HCT116 (cell line): ENCODE data around the gene COL5A2. TPM values are rescaled to one million over a fixed set of nuclear protein-coding genes. Genes with fewer than 3 reads are reported as not detected.

Experiments used
- ATAC-seq: fragments of 200-7000 bp; cut with Tn5 transposase; 2 replicates; pipeline ENCODE4 v1.9.1; 2020; ENCODE audit warnings: mild to moderate bottlenecking, moderate library complexity
- BruUV-seq: library from RNA; stranded (reverse); fragments of 400-500 nt; replicated peaks from 2 replicates; lab custom pipeline; 2021; lab: Mats Ljungman, UMichigan
- CTCF ChIA-PET: fragments of 300-600 bp; sonication (Branson Sonifier 250); formaldehyde crosslinking; loops from one replicate; lab custom pipeline; 2021; ENCODE audit warnings: antibody characterized with exemption; lab: Charles Lee
- POLR2A ChIA-PET: fragments of 300-600, 350-600 bp; sonication (Branson Sonifier 250); formaldehyde crosslinking; loops from one replicate; lab custom pipeline; 2021; ENCODE audit warnings: antibody characterized with exemption; lab: Charles Lee
- RAD21 ChIA-PET, 2 experiments: fragments of 300-600 bp; sonication (Branson Sonifier 250); formaldehyde crosslinking; loops; one replicate each; lab custom pipeline; 2023; ENCODE audit warnings: low total read pairs in 2 of 2; ENCODE audit not compliant: uncharacterized antibody in 2 of 2, unreplicated experiment in 2 of 2, low non-redundant PET in 1 of 2; lab: Charles Lee
- DNase-seq: peaks from one replicate; pipeline ENCODE4 v3.0.0-alpha.2; 2010; ENCODE audit warnings: low read depth, low spot score
- H2AFZ ChIP-seq: fragments of 200-600 bp; shearing (Covaris generic), sonication (generic); 2 replicates; pipeline ENCODE4 v1.6.1; 2017; ENCODE audit warnings: low read depth, mixed run types, mixed read lengths, antibody characterized with exemption, low read length; ENCODE audit not compliant: poor library complexity, severe bottlenecking
- H3K27ac ChIP-seq: 2 replicates; pipeline ENCODE4 v1.5.1; 2012; ENCODE audit warnings: low read depth, low read length
- H3K27me3 ChIP-seq: fragments of 200-600 bp; sonication (generic); 2 replicates; pipeline ENCODE4 v1.6.1; 2016; ENCODE audit warnings: mixed run types, low read length, mixed read lengths; ENCODE audit not compliant: insufficient read depth
- H3K36me3 ChIP-seq, 2 experiments: fragments of 200-500 bp in 1 of 2; fragments of 200-600 bp in 1 of 2; sonication (Bioruptor generic) in 1 of 2; sonication (generic) in 1 of 2; 2 replicates each; pipeline versions ENCODE4 v1.5.1 to v1.6.1; 2014 to 2016; ENCODE audit warnings: low read length in 2 of 2, inconsistent platforms in 1 of 2, mixed read lengths in 1 of 2, mixed run types in 1 of 2; ENCODE audit not compliant: insufficient read depth in 2 of 2, control insufficient read depth in 1 of 2
- H3K4me1 ChIP-seq, 2 experiments: fragments of 200-600 bp in 1 of 2; sonication (generic) in 1 of 2; 2 replicates each; pipeline versions ENCODE4 v1.5.1 to v1.6.1; 2012 to 2017; ENCODE audit warnings: low read length in 2 of 2, inconsistent platforms in 1 of 2, mild to moderate bottlenecking in 1 of 2, mixed read lengths in 1 of 2, mixed run types in 1 of 2, moderate library complexity in 1 of 2; ENCODE audit not compliant: insufficient read depth in 2 of 2, control insufficient read depth in 1 of 2
- H3K4me2 ChIP-seq: fragments of 200-600 bp; sonication (generic); 2 replicates; pipeline ENCODE4 v1.6.1; 2017; ENCODE audit warnings: mixed run types, low read length, mixed read lengths
- H3K4me3 ChIP-seq, 2 experiments: fragments of 200-600 bp in 1 of 2; sonication (generic) in 1 of 2; replicated peaks in 1 of 2; 2 replicates each; pipeline ENCODE4 v1.5.1; 2011 to 2016; ENCODE audit warnings: low read length in 2 of 2, control low read depth in 1 of 2, low read depth in 1 of 2, mild to moderate bottlenecking in 1 of 2, mixed read lengths in 1 of 2, mixed run types in 1 of 2
- H3K79me2 ChIP-seq: fragments of 200-600 bp; sonication (generic); 2 replicates; pipeline ENCODE4 v1.6.1; 2017; ENCODE audit warnings: mild to moderate bottlenecking, mixed run types, low read length, moderate library complexity, mixed read lengths; ENCODE audit not compliant: insufficient read depth
- H3K9ac ChIP-seq: fragments of 200-600 bp; sonication (generic); 2 replicates; pipeline ENCODE4 v1.6.1; 2016; ENCODE audit warnings: low read length, mixed read lengths
- H3K9me2 ChIP-seq: fragments of 200-600 bp; sonication (generic), shearing (Covaris generic); 2 replicates; pipeline ENCODE4 v1.6.1; 2017; ENCODE audit warnings: mixed run types, mild to moderate bottlenecking, moderate library complexity; ENCODE audit not compliant: insufficient read depth
- H3K9me3 ChIP-seq, 2 experiments: fragments of 200-500 bp in 1 of 2; fragments of 200-600 bp in 1 of 2; sonication (Bioruptor generic) in 1 of 2; sonication (generic) in 1 of 2; 2 replicates each; pipeline ENCODE4 v1.6.1; 2014 to 2017; ENCODE audit warnings: low read length in 2 of 2, mixed read lengths in 2 of 2, inconsistent platforms in 1 of 2, low read depth in 1 of 2, mild to moderate bottlenecking in 1 of 2, mixed run types in 1 of 2, moderate library complexity in 1 of 2; ENCODE audit not compliant: control insufficient read depth in 1 of 2, insufficient read depth in 1 of 2
- H4K20me1 ChIP-seq: fragments of 200-600 bp; sonication (generic), shearing (Covaris generic); 2 replicates; pipeline ENCODE4 v1.6.1; 2017; ENCODE audit warnings: mixed run types, mild to moderate bottlenecking, moderate library complexity; ENCODE audit not compliant: insufficient read depth
- CEBPB ChIP-seq: IDR thresholded peaks from 2 replicates; pipeline ENCODE4 v1.6.1; 2012; ENCODE audit warnings: low read depth
- EGR1 ChIP-seq: IDR thresholded peaks from 2 replicates; pipeline ENCODE4 v1.6.1; 2012; ENCODE audit warnings: low read depth
- ELF1 ChIP-seq: IDR thresholded peaks from 2 replicates; pipeline ENCODE4 v1.6.1; 2012; ENCODE audit warnings: low read depth, borderline replicate concordance
- FOSL1 ChIP-seq: IDR thresholded peaks from 2 replicates; pipeline ENCODE4 v1.6.1; 2012; ENCODE audit warnings: low read depth
- JUND ChIP-seq: IDR thresholded peaks from 2 replicates; pipeline ENCODE4 v1.6.1; 2012
- RAD21 ChIP-seq: IDR thresholded peaks from 2 replicates; pipeline ENCODE4 v1.6.1; 2012; ENCODE audit warnings: low read depth, mild to moderate bottlenecking
- REST ChIP-seq: IDR thresholded peaks from 2 replicates; pipeline ENCODE4 v1.6.1; 2012; ENCODE audit warnings: low read depth
- SIN3A ChIP-seq: IDR thresholded peaks from 2 replicates; pipeline ENCODE4 v1.6.1; 2012; ENCODE audit warnings: low read depth
- SP1 ChIP-seq: IDR thresholded peaks from 2 replicates; pipeline ENCODE4 v1.6.1; 2012; ENCODE audit warnings: low read depth
- YY1 ChIP-seq: IDR thresholded peaks from 2 replicates; pipeline ENCODE4 v1.6.1; 2011; ENCODE audit warnings: low read length, low read depth, moderate library complexity, mild to moderate bottlenecking; ENCODE audit not compliant: insufficient replicate concordance; ENCODE audit errors: extremely low read depth
- ZFX ChIP-seq: fragments of 450-650 bp; IDR thresholded peaks from 2 replicates; pipeline ENCODE4 v1.6.1; 2017
- intact Hi-C: fragments of 100-400 bp; cut with micrococcal nuclease; formaldehyde crosslinking; loops from 2 replicates; pipeline ENCODE4 v1.10.0; 2022
- total RNA-seq: library from RNA; stranded (reverse); gene quantifications from one replicate; pipeline ENCODE4 v1.2.1, GENCODE V29; 2021; ENCODE audit not compliant: unreplicated experiment
- TF ChIP-seq, protein P1 (sequence below): IDR thresholded peaks from 2 replicates; pipeline ENCODE4 v1.6.1; 2011; ENCODE audit warnings: mild to moderate bottlenecking, low read length, moderate library complexity; ENCODE audit not compliant: insufficient replicate concordance; ENCODE audit errors: extremely low read depth

The COL5A2 gene
- total RNA-seq, 1 experiment from 2014 or later: 2.3 TPM

GRCh38 chr2:189056200-189057106 lies 123.1 kb downstream of the COL5A2 start:
- no peaks in the 10 kb centered on the region; the same call in 1 of the 2 replicates for H3K9me2 ChIP-seq
- H3K9me3 ChIP-seq: no peaks in the 10 kb centered on the region
- ATAC-seq: no peak
- no peak overlapping the region for H3K4me2 ChIP-seq
- H3K27ac ChIP-seq: no peak overlapping the region
- H4K20me1 ChIP-seq: no peaks in the 10 kb centered on the region
- no peak overlapping the region for H3K4me3 ChIP-seq
- no TSS peak for BruUV-seq
- TF ChIP-seq ZFX (no peak), SP1 (no peak), EGR1 (no peak), JUND (no peak), REST (no peak), CEBPB (no peak), ELF1 (no peak), FOSL1 (no peak), YY1 (no peak), SIN3A (no peak), RAD21 (no peak)
- TF ChIP-seq, protein P1, sequence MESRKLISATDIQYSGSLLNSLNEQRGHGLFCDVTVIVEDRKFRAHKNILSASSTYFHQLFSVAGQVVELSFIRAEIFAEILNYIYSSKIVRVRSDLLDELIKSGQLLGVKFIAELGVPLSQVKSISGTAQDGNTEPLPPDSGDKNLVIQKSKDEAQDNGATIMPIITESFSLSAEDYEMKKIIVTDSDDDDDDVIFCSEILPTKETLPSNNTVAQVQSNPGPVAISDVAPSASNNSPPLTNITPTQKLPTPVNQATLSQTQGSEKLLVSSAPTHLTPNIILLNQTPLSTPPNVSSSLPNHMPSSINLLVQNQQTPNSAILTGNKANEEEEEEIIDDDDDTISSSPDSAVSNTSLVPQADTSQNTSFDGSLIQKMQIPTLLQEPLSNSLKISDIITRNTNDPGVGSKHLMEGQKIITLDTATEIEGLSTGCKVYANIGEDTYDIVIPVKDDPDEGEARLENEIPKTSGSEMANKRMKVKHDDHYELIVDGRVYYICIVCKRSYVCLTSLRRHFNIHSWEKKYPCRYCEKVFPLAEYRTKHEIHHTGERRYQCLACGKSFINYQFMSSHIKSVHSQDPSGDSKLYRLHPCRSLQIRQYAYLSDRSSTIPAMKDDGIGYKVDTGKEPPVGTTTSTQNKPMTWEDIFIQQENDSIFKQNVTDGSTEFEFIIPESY: no peak
- RAD21 ChIA-PET: no interaction called here
- no peaks in the 10 kb centered on the region for H3K79me2 ChIP-seq
- DNase-seq: no peak
- POLR2A ChIA-PET: no interaction called here
- intact Hi-C loops: no loop called here
- no peak overlapping the region for H2AFZ ChIP-seq
- H3K27me3 ChIP-seq: no peaks in the 10 kb centered on the region
- H3K9ac ChIP-seq: no peak overlapping the region
- no peaks in the 10 kb centered on the region for H3K4me1 ChIP-seq
- CTCF ChIA-PET: no interaction called here
- no peaks in the 10 kb centered on the region for H3K36me3 ChIP-seq
